Astrocyte (in vitro differentiated cells and primary cell): Measurements from ENCODE around the gene DCAF10. TPM values are rescaled to one million over a fixed set of nuclear protein-coding genes. Genes with fewer than 3 reads are reported as not detected.
"Not testable (repeated sequence)": the region's sequence is repeated elsewhere in the genome, so short reads cannot be mapped to it uniquely, and the experiment has no call there.

ENCODE experiments used
- DNase-seq: peaks from one replicate; pipeline ENCODE4 v3.0.0-alpha.2; 2010; ENCODE audit warnings: low read depth
- FAIRE-seq: peaks from 2 replicates; lab custom pipeline; 2011; peaks lifted over from hg19 to GRCh38; lab: Jason Lieb, UNC
- H2AFZ ChIP-seq: 2 replicates; pipeline ENCODE4 v1.6.0; 2012; ENCODE audit warnings: low read depth, low read length, inconsistent platforms
- H3K27ac ChIP-seq: 2 replicates; pipeline ENCODE4 v1.5.1; 2011; ENCODE audit warnings: low read depth, low read length, inconsistent platforms
- H3K27me3 ChIP-seq: 2 replicates; pipeline ENCODE4 v1.6.0; 2011; ENCODE audit warnings: low read length, inconsistent platforms; ENCODE audit not compliant: insufficient read depth
- H3K36me3 ChIP-seq: 2 replicates; pipeline ENCODE4 v1.5.1; 2011; ENCODE audit warnings: low read length, inconsistent platforms; ENCODE audit not compliant: insufficient read depth
- H3K4me1 ChIP-seq: 2 replicates; pipeline ENCODE4 v1.5.1; 2011; ENCODE audit warnings: low read length, inconsistent platforms; ENCODE audit not compliant: insufficient read depth
- H3K4me2 ChIP-seq: 2 replicates; pipeline ENCODE4 v1.6.0; 2012; ENCODE audit warnings: low read length, inconsistent platforms
- H3K4me3 ChIP-seq: 2 replicates; pipeline ENCODE4 v1.5.1; 2011; ENCODE audit warnings: low read depth, mild to moderate bottlenecking, low read length, inconsistent platforms; ENCODE audit not compliant: insufficient read depth
- H3K79me2 ChIP-seq: 2 replicates; pipeline ENCODE4 v1.6.0; 2012; ENCODE audit warnings: mild to moderate bottlenecking, low read length, inconsistent platforms; ENCODE audit not compliant: insufficient read depth
- H3K9ac ChIP-seq: 2 replicates; pipeline ENCODE4 v1.6.0; 2012; ENCODE audit warnings: mild to moderate bottlenecking, low read length, inconsistent platforms
- H3K9me3 ChIP-seq: 2 replicates; pipeline ENCODE4 v1.5.1; 2012; ENCODE audit warnings: low read depth, mild to moderate bottlenecking, low read length, inconsistent platforms; ENCODE audit not compliant: insufficient read depth
- H4K20me1 ChIP-seq: 2 replicates; pipeline ENCODE4 v1.6.0; 2012; ENCODE audit warnings: low read length, inconsistent platforms; ENCODE audit not compliant: insufficient read depth
- H3K27ac Mint-ChIP-seq: one replicate; pipeline ENCODE4 v1.8.0; 2021; ENCODE audit warnings: mild to moderate bottlenecking, mixed read lengths; ENCODE audit not compliant: unreplicated experiment
- H3K27me3 Mint-ChIP-seq: one replicate; pipeline ENCODE4 v1.8.0; 2021; ENCODE audit warnings: low read depth, mixed read lengths; ENCODE audit not compliant: unreplicated experiment
- H3K36me3 Mint-ChIP-seq: one replicate; pipeline ENCODE4 v1.8.0; 2021; ENCODE audit warnings: low read depth, mixed read lengths; ENCODE audit not compliant: unreplicated experiment
- H3K4me1 Mint-ChIP-seq: one replicate; pipeline ENCODE4 v1.8.0; 2021; ENCODE audit warnings: low read depth, mixed read lengths; ENCODE audit not compliant: unreplicated experiment
- H3K4me3 Mint-ChIP-seq: one replicate; pipeline ENCODE4 v1.8.0; 2021; ENCODE audit warnings: mild to moderate bottlenecking, moderate library complexity, mixed read lengths; ENCODE audit not compliant: unreplicated experiment
- H3K9me3 Mint-ChIP-seq: one replicate; pipeline ENCODE4 v1.8.0; 2021; ENCODE audit warnings: mild to moderate bottlenecking, mixed read lengths; ENCODE audit not compliant: unreplicated experiment
- EZH2 ChIP-seq: IDR thresholded peaks from 2 replicates; pipeline ENCODE4 v1.6.1; 2012; ENCODE audit warnings: mild to moderate bottlenecking, low read length, inconsistent platforms; ENCODE audit not compliant: insufficient read depth
- total RNA-seq: library from RNA; stranded (reverse); gene quantifications from 2 replicates; pipeline ENCODE4 v1.2.1, GENCODE V29; 2021
- TF ChIP-seq, protein P1 (sequence below): IDR thresholded peaks from 2 replicates; pipeline ENCODE4 v1.5.1; 2011; ENCODE audit warnings: low read depth, mild to moderate bottlenecking, inconsistent platforms, low read length, moderate library complexity; ENCODE audit not compliant: insufficient read depth

The DCAF10 gene
- total RNA-seq, 1 donor from 2014 or later: 22.3 TPM

DNA sequence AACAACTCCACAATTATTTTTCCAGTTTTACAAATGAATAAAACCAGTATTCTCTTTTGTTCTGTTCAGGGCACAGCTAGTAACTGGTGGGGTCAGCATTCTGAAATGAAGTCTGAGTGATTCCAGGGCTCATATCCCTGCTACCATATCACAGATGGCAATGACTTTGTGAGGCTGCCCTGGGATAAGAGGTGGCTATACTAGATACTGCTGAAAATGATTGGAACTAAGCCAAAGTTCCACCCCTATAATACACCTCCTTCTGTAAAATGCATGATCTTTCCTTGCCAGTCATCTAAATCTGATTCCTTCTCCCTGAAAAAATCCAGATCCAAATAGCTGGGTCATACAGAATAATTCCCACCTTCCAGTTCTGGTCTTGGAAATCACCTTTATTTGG, 88.9 kb downstream of the DCAF10 start:
- H3K4me3 ChIP-seq: no peak overlapping the region
- H3K27me3 ChIP-seq: no peaks in the 10 kb centered on the region
- no peak overlapping the region for H3K4me2 ChIP-seq
- peaks cover 36% of the 10 kb centered on the region for H4K20me1 ChIP-seq
- H3K27me3 Mint-ChIP-seq: no peaks in the 10 kb centered on the region
- H3K27ac Mint-ChIP-seq: no peak overlapping the region
- no peaks in the 10 kb centered on the region for H3K4me1 Mint-ChIP-seq
- H3K27ac ChIP-seq: no peak overlapping the region
- no peak for DNase-seq
- H3K4me1 ChIP-seq: no peaks in the 10 kb centered on the region
- TF ChIP-seq, protein P1, sequence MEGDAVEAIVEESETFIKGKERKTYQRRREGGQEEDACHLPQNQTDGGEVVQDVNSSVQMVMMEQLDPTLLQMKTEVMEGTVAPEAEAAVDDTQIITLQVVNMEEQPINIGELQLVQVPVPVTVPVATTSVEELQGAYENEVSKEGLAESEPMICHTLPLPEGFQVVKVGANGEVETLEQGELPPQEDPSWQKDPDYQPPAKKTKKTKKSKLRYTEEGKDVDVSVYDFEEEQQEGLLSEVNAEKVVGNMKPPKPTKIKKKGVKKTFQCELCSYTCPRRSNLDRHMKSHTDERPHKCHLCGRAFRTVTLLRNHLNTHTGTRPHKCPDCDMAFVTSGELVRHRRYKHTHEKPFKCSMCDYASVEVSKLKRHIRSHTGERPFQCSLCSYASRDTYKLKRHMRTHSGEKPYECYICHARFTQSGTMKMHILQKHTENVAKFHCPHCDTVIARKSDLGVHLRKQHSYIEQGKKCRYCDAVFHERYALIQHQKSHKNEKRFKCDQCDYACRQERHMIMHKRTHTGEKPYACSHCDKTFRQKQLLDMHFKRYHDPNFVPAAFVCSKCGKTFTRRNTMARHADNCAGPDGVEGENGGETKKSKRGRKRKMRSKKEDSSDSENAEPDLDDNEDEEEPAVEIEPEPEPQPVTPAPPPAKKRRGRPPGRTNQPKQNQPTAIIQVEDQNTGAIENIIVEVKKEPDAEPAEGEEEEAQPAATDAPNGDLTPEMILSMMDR: no peak
- TF ChIP-seq EZH2: no peak
- H3K9me3 Mint-ChIP-seq: no peaks in the 10 kb centered on the region
- H3K4me3 Mint-ChIP-seq: no peak overlapping the region
- H3K79me2 ChIP-seq: peaks cover 31% of the 10 kb centered on the region
- peaks cover 13% of the 10 kb centered on the region for H3K36me3 Mint-ChIP-seq
- H3K9ac ChIP-seq: no peak overlapping the region
- FAIRE-seq: no peak
- H3K36me3 ChIP-seq: peaks cover 11% of the 10 kb centered on the region
- H3K9me3 ChIP-seq: no peaks in the 10 kb centered on the region
- H2AFZ ChIP-seq: no peak overlapping the region

DNA sequence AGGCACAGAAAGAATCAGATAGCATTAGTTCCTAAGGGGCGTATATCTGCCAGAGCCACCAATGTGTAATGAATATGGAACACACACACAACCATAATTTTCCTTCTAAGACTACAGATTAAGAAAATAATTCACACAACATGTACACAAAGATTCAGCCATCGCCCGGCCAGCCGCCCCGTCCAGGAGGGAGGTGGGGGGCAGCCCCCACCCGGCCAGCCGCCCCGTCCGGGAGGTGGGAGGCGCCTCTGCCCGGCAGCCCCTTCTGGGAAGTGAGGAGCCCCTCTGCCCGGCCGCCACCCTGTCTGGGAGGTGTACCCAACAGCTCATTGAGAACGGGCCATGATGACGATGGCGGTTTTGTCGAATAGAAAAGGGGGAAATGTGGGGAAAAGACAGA, 90.4 kb downstream of the DCAF10 start:
- peaks cover 14% of the 10 kb centered on the region for H3K36me3 Mint-ChIP-seq

DNA sequence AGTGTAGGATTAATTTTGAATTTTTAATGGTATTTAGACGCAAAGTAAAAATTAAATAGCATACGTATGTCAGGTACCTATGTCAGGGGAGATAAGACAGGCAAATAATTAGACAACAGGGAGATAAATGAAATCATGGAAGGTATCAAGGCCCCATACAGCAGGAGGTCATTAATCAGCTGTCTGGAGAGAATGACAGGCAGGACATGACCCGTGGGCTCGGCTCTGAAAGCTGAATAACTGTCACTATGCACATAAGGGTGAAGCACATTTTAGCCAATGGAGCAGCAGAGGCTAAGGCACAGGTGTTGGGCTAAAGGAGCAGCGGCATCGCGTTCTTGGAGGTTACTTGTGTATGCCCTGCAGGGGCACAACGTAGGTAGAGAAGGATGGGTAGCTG, 91.5 kb downstream of the DCAF10 start:
- DNase-seq: no peak
- peaks cover 30% of the 10 kb centered on the region for H3K36me3 ChIP-seq

More for the DNA sequence above, 90.4 kb downstream of the DCAF10 start:
- H3K27ac Mint-ChIP-seq, H2AFZ ChIP-seq, H3K4me1 Mint-ChIP-seq, H3K4me3 Mint-ChIP-seq, H3K9ac ChIP-seq, H3K9me3 Mint-ChIP-seq, H3K4me2 ChIP-seq, H3K27me3 Mint-ChIP-seq, DNase-seq, H3K27ac ChIP-seq, H3K9me3 ChIP-seq, H3K4me3 ChIP-seq, FAIRE-seq, H3K4me1 ChIP-seq, H3K27me3 ChIP-seq: not testable (repeated sequence)
- Histone ChIP-seq H4K20me1 (peaks cover 36% of the 10 kb centered on the region), H3K79me2 (peaks cover 29% of the 10 kb centered on the region), H3K36me3 (peaks cover 24% of the 10 kb centered on the region)

More for the DNA sequence above, 91.5 kb downstream of the DCAF10 start:
- no peak overlapping the region for H3K4me2 ChIP-seq
- Mint-ChIP-seq H3K4me3 (no peak overlapping the region), H3K9me3 (no peaks in the 10 kb centered on the region), H3K27ac (no peak overlapping the region), H3K36me3 (peaks cover 13% of the 10 kb centered on the region), H3K4me1 (no peaks in the 10 kb centered on the region), H3K27me3 (no peaks in the 10 kb centered on the region)
- H4K20me1 ChIP-seq: peaks cover 36% of the 10 kb centered on the region
- H3K27ac ChIP-seq: no peak overlapping the region
- no peak overlapping the region for H3K4me3 ChIP-seq
- H3K9ac ChIP-seq: no peak overlapping the region
- H2AFZ ChIP-seq: no peak overlapping the region
- no peak for TF ChIP-seq EZH2
- TF ChIP-seq, protein P1: no peak
- H3K9me3 ChIP-seq: no peaks in the 10 kb centered on the region
- FAIRE-seq: no peak
- no peaks in the 10 kb centered on the region for H3K4me1 ChIP-seq
- H3K27me3 ChIP-seq: no peaks in the 10 kb centered on the region
- H3K79me2 ChIP-seq: peaks cover 27% of the 10 kb centered on the region
